Neural progenitor cell (in vitro differentiated cells): ENCODE results near the gene BEX3.

Source experiments
- CTCF ChIP-seq: fragments of 200-600 bp; sonication (generic); IDR thresholded peaks from 2 replicates; pipeline ENCODE4 v1.5.1; 2017; ENCODE audit warnings: antibody characterized with exemption, mild to moderate bottlenecking
- EZH2 ChIP-seq: fragments of 200-600 bp; sonication (generic); IDR thresholded peaks from 2 replicates; pipeline ENCODE4 v1.6.1; 2017; ENCODE audit warnings: antibody characterized with exemption, mild to moderate bottlenecking, moderate library complexity

DNA sequence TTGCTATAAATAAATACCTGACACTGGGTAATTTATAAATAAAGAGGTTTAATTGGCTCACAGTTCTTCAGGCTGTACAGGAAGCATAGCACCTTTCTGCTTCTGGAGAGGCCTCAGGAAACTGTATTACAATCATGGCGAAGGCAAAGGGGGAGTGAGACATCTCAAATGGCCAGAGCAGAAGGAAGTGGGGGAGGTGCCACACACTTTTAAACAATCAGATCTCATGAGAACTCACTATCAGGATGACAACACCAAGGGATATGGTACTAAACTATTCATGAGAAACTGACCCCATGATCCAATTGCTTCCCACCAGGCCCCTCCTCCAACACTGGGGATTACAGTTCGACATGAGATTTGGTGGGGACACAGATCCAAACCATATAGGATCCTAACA, 31.7 kb upstream of the BEX3 start:
- TF ChIP-seq CTCF (no peak), EZH2 (no peak)
